GM18868 (cell line): ENCODE results near the gene OLFML2B.
"Not testable (repeated sequence)": the region's sequence is repeated elsewhere in the genome, so short reads cannot be mapped to it uniquely, and the experiment has no call there.

ENCODE experiments used
- ATAC-seq: cut with Tn5 transposase; IDR thresholded peaks from one replicate; pipeline ENCODE4 v1.9.1; 2021; ENCODE audit warnings: mild to moderate bottlenecking, moderate library complexity; ENCODE audit not compliant: unreplicated experiment

The OLFML2B gene

DNA sequence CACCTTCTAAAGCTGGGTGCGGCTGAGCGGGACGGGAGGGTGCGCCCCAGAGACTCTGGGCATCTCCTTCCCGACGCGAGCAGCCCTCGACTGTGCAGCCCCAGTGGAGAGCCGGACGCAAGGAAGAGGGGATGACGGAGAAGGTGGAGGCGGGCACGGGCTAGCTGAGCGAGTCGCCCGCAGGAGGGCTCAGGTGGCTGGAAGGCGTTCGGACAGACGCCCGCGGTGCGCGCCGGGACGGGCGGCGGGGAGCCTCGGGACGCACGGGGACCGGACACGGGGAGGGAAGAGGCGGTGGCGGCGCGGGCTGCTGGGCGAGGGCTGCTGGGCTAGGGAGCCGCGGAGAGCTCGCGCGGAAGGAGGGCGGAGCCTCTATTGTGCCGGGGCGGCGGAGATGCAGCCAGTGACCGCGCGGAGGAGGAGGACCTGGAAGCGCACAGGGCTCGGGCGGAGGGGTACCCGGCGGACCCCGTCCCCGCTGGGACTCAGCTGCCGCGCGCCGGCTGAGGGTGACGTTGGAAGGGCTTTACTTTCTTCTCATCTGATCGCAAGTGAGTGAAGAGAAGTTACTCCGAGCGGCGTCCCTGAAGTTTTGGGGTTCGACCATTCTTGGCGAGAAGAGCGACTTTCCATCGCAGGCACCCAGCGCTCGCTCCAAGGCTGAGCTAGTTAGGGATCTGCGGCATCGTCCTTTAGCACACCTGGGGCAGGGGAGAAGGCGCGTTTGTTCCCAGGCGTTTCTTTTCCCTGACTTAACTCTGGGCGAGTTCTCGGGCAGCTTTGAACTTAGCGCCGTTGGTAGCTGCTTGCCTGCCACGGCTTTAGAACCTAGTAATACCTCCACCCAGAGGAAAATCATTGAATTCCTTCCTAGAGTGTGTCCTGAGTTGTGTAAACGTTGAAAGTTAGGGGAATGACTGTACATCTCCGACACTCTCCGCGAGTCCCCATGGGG is at the start of gene OLFML2B:
Gene OLFML2B (minus strand): TSS at position 323 of the 955 bp plus-strand sequence. CDS start 439 bp downstream, outside the sequence.
- ATAC-seq, result no peak

- ATAC-seq, result no peak
Measured at GRCh38 chr1:162072740-162073139, 49.1 kb upstream of the OLFML2B start.

DNA sequence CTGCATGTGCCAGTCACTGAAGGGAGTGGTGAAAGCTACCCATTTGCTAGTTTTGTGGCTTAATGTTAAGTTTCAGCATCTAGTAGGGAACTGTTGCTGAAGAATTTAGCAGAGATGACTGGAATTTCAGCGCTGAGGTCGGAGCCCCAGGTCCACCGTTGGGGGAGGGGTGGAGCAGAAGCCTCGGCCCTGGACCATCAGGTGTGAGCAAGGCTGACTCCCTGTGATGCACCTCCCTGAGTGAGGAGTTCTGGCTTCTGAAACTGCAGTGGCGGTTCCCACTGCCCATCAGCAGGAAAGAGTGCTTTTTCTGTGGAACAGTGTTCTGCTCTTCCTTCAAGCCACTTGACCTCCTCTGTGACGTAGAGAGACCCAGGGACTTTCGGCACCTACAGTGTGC is 47.2 kb upstream of the OLFML2B start:
- ATAC-seq, result no peak

DNA sequence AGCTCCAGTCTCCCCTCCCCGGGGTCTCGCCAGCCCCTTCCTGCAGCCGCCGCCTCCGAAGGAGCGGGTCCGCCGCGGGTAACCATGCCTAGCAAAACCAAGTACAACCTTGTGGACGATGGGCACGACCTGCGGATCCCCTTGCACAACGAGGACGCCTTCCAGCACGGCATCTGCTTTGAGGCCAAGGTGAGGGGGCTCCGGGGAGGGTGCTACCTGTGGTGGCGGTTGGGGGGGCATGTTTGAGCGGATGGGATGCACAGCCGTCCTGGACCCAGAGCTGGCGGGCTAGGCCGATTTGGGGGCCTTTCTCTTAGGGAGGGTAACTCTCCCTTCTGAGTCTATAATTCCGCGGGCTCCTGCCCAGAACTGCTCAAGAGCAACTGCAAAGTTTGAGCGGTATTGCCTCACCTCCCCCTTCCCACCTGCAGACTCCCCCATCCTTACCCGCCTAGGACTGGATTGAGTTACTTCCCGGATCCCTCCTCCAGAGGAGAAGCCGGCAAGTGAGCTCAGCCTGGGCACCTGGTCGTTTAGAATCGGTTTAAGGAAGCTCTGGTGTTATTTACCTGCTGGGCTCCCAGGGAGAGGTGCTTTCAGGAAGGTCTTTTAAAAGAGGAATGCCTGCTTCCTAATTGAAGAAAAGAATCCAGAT is 46.6 kb upstream of the OLFML2B start:
- no peak for ATAC-seq

DNA sequence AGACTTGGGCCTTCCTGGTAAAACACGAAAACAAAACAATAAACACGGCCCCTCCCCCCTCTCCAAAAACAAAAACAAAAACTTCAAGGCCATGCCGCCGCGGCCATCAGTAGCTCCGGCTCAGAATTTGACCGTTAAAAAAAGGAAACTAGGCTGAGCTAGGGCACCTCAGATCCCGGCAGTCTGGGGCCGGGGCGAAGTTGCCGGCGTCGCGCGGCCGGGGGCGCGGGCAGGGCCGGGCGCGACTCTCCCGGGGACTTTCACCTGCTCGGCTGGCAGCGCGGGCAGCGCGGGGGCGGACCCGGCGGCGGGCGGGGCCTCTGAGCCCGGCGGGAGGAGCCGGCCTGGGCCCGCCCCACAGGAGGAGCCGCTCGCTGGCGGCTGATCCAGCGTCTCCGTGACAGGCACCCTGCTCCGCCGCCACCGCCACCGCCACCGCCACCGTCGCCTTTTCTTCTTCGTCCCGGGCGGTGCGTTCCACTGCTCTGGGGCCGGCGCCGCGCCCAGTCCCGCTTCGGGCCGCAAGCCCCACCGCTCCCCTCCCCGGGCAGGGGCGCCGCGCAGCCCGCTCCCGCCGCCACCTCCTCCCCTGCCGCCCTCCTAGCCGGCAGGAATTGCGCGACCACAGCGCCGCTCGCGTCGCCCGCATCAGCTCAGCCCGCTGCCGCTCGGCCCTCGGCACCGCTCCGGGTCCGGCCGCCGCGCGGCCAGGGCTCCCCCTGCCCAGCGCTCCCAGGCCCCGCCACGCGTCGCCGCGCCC is 45.8 kb upstream of the OLFML2B start, which contains the start of gene NOS1AP:
Gene NOS1AP (plus strand): TSS at position 358 of the 760 bp plus-strand sequence. CDS start 487 bp downstream, outside the sequence.
- peak; percentile 99 for ATAC-seq

DNA sequence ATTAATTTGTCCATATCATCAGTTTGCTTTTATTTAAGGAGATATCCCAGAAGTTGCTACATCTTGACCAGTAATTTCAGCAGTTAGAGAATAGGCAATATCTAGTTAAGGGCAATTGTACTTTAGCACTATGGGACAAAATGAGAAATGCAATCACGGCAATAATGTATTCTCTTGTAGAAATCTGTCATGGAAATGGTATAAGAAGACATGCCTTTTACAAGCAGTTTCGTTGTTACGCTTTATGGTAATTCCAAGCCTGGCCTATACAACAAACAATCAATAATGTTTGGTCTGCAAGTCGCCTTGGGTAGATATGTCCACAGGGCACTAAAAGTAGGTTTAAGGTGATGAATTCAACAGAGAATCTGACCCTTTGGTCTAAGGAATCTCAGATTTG is 44.6 kb upstream of the OLFML2B start:
- no peak for ATAC-seq

DNA sequence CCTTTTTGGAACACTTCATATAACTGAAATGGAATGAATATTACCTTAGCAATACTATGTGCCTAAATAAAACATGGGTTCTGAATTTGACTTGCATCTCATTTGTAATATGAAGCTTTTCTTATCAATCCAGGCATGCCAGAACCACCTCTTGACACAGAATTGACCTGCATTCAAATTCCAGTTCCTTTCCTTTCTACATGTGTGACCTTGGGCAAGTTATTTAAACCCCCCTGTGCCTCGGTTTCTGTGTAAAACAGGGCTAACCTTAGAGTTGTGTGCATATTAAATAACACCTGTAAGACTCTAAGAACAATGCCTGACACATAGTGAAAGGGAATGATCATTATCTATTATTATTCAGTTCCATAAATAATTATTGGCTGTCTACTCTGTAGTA is 43.8 kb upstream of the OLFML2B start:
- no peak for ATAC-seq

GRCh38 chr1:162066836-162067235 is 43.2 kb upstream of the OLFML2B start:
- not testable (repeated sequence) for ATAC-seq

GRCh38 chr1:162065016-162065415 is 41.3 kb upstream of the OLFML2B start:
- no peak for ATAC-seq

- no peak for ATAC-seq
Measured at GRCh38 chr1:162062542-162063015, 38.9 kb upstream of the OLFML2B start.

- ATAC-seq, result no peak
Measured at GRCh38 chr1:162060314-162060713, 36.6 kb upstream of the OLFML2B start.

- ATAC-seq, result no peak
Measured at GRCh38 chr1:162059721-162060120, 36.1 kb upstream of the OLFML2B start.

- ATAC-seq, result no peak
Measured at GRCh38 chr1:162056579-162056978, 32.9 kb upstream of the OLFML2B start.

DNA sequence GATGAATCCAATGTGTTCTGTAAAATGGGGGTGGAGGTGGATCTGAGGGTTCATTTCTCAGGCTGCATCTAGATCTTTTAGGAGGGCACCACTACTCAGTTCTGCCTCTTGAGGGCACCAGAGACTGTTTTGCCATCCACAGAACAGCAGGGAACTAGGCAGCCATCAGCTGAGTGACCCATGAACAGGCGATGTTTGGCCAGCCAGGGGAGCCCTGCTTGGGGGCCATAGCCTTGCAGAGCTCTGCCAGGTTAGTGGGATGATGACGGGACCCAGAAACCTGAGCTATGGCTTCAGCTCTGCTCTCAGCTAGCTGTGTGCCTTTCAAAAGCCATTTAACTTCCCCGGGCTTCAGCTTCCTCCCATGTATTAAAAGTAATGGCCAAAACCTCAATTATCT is 32.4 kb upstream of the OLFML2B start:
- ATAC-seq, result peak; percentile 75

DNA sequence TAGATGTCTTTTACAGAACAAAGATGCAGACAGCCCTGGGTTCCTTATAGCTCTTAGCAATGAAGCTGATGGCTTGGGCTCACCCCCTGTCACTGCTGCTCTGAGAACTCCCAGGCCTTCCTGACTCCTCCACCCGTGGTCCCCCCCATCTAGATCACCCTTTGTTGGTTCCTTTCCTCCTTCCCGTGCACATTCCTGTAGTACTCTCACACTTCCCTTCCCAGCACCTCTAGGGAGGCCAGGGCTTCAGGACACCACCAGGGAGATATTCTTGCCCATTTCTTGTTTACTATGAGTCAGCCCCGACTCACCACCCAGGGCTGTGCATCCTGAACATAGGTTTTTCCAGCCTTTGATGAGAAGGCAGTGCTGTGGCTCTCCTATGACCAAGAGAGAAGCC is 31.4 kb upstream of the OLFML2B start:
- ATAC-seq, result no peak

DNA sequence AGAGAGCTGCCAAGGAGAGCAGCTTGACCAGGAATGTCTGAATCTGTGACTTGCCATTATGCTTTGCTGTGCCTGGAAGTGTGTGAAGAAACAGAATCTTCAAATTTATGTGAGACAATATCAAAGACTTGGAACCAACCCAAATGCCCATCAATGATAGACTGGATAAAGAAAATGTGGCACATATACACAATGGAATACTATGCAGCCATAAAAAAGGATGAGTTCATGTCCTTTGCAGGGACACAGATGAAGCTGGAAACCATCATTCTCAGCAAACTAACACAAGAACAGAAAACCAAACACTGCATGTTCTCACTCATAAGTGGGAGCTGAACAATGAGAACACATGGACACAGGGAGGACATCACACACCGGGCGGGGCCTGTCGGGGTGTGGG is 30.3 kb upstream of the OLFML2B start:
- not testable (repeated sequence) for ATAC-seq

GRCh38 chr1:162046921-162047320 is 23.3 kb upstream of the OLFML2B start:
- ATAC-seq, result no peak

DNA sequence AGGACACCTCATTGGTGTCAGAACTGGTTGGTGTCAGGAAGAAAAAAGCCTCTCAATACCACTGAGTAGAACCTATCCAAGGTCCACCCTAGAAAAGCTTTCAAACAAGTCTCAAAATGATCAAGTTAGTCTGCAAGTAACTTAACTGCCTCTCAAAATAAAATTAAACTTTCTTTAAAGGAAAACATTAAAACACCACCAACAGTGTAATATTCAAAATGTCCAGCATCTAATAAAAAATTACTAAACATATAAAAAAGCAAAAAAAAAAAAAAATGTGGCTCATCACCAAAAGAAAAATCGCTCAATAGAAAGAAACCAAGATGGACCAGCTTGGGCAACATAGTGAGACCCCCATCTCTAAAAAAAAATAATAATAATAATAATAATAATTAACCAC is 18.7 kb upstream of the OLFML2B start:
- no peak for ATAC-seq

GRCh38 chr1:162040657-162041056 is 17.0 kb upstream of the OLFML2B start:
- ATAC-seq, result no peak

DNA sequence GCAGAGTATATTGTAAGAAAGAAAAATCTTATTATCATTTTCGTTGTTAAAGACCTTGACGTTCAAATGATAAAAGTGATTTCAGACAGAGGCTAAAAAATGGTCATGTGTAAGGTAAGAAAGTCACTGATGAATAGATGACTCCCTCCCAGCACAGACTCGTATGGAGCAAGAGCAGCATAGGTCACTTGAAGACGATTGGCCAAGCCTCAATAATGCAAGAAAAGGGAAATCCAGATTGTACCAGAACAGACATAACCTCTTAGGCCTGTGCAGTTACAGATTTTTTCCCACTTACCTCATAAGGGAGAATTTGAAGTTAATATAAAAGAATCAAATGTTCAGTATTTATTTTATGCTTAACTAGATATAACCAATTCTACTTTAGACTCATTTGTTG is 16.3 kb upstream of the OLFML2B start:
- ATAC-seq, result no peak

- no peak for ATAC-seq
Measured at GRCh38 chr1:162038624-162039023, 15.0 kb upstream of the OLFML2B start.
